Neural progenitor cell (in vitro differentiated cells): ENCODE results near the gene CHCHD1.

Source experiments
- EZH2 ChIP-seq: fragments of 200-600 bp; sonication (generic); IDR thresholded peaks from 2 replicates; pipeline ENCODE4 v1.6.1; 2017; ENCODE audit warnings: antibody characterized with exemption, mild to moderate bottlenecking, moderate library complexity
- TF ChIP-seq, protein P1 (sequence below): fragments of 200-600 bp; sonication (generic); IDR thresholded peaks from 2 replicates; pipeline ENCODE4 v1.5.1; 2017; ENCODE audit warnings: antibody characterized with exemption, mild to moderate bottlenecking

DNA sequence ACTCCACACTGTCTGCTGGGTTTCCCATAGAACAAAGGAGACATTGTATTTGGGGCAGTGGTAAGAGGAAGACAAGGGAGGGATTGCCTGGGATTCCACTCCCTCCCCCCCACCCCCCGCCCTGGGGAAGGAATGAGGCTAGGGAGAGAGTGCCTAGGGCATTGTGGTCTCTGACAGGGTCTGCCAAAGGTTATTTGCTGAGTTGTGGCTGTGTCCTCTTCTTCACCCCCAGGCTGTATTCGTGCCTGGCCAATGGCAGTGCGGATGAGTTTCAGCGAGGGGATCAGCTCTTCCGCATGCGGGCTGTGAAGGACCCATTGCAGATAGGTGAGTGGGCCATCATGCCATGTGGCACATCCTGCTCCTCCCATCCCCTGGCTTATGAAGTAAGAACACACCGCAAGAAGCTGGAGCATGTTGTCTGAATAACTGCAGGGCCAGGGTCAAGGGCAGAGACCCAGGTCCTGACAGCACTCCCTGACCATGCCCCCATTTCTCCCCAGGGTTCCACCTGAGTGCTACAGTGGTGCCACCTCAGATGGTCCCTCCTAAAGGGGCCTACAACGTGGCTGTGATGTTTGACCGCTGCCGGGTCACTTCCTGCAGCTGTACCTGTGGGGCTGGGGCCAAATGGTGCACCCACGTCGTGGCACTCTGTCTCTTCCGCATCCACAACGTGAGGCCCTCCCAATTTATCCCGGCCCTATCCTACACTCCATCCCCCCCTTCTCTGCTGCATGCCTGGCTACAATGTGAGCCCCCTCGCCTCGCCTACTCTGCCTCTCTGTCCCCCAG is 7.2 kb downstream of the CHCHD1 start:
- TF ChIP-seq, protein P1, sequence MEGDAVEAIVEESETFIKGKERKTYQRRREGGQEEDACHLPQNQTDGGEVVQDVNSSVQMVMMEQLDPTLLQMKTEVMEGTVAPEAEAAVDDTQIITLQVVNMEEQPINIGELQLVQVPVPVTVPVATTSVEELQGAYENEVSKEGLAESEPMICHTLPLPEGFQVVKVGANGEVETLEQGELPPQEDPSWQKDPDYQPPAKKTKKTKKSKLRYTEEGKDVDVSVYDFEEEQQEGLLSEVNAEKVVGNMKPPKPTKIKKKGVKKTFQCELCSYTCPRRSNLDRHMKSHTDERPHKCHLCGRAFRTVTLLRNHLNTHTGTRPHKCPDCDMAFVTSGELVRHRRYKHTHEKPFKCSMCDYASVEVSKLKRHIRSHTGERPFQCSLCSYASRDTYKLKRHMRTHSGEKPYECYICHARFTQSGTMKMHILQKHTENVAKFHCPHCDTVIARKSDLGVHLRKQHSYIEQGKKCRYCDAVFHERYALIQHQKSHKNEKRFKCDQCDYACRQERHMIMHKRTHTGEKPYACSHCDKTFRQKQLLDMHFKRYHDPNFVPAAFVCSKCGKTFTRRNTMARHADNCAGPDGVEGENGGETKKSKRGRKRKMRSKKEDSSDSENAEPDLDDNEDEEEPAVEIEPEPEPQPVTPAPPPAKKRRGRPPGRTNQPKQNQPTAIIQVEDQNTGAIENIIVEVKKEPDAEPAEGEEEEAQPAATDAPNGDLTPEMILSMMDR = no peak
- TF ChIP-seq EZH2 = no peak
